Activated naive CD4-positive, alpha-beta T cell treated with anti-CD3 and anti-CD28 coated beads, Interleukin-2, amount 10 ng/mL, durations not matched to agents 7 days and 5 days (primary cell): ENCODE measurements around the gene RIMBP2.

Source experiments
- CTCF ChIA-PET: fragments of 350-600 bp; sonication (Branson Sonifier 250); formaldehyde crosslinking; loops from one replicate; lab custom pipeline; 2021; ENCODE audit warnings: antibody characterized with exemption; lab: Charles Lee
- DNase-seq: peaks from one replicate; pipeline ENCODE4 v3.0.0-alpha.2; 2020
- H3K27ac Mint-ChIP-seq: one replicate; pipeline ENCODE4 v1.8.0; 2021; ENCODE audit warnings: mild to moderate bottlenecking, moderate library complexity, mixed read lengths
- H3K27me3 Mint-ChIP-seq: one replicate; pipeline ENCODE4 v1.8.0; 2021; ENCODE audit warnings: mild to moderate bottlenecking, mixed read lengths
- H3K36me3 Mint-ChIP-seq: one replicate; pipeline ENCODE4 v1.8.0; 2021; ENCODE audit warnings: mixed read lengths
- H3K4me1 Mint-ChIP-seq: one replicate; pipeline ENCODE4 v1.8.0; 2021; ENCODE audit warnings: mixed read lengths
- H3K4me3 Mint-ChIP-seq: one replicate; pipeline ENCODE4 v1.8.0; 2021; ENCODE audit warnings: mild to moderate bottlenecking, moderate library complexity, mixed read lengths
- H3K9me3 Mint-ChIP-seq: one replicate; pipeline ENCODE4 v1.8.0; 2021; ENCODE audit warnings: mixed read lengths

RIMBP2 gene

GRCh38 chr12:130498589-130499385 lies 217.3 kb downstream of the RIMBP2 start:
- Mint-ChIP-seq H3K27me3 (no peaks in the 10 kb centered on the region), H3K27ac (no peak overlapping the region), H3K4me1 (no peaks in the 10 kb centered on the region), H3K9me3 (peaks cover 3% of the 10 kb centered on the region), H3K4me3 (no peak overlapping the region), H3K36me3 (no peaks in the 10 kb centered on the region)
- CTCF ChIA-PET, result no interaction called here
- DNase-seq, result no peak

GRCh38 chr12:130497991-130498390 lies 218.1 kb downstream of the RIMBP2 start:
- no peaks in the 10 kb centered on the region for H3K27me3 Mint-ChIP-seq

GRCh38 chr12:130497321-130497720 lies 218.8 kb downstream of the RIMBP2 start:
- Mint-ChIP-seq H3K36me3 (no peaks in the 10 kb centered on the region), H3K27me3 (no peaks in the 10 kb centered on the region), H3K4me1 (no peaks in the 10 kb centered on the region), H3K27ac (no peak overlapping the region), H3K4me3 (no peak overlapping the region), H3K9me3 (peaks cover 3% of the 10 kb centered on the region)
- CTCF ChIA-PET, result interaction anchor here (1.0 kb wide), 1 partner anchor 24 kb away, joined by 3 read pairs; no protein-coding TSS in a partner anchor
- no peak for DNase-seq

More at GRCh38 chr12:130497991-130498390, 218.1 kb downstream of the RIMBP2 start:
- CTCF ChIA-PET, result interaction anchor here (1.0 kb wide), 1 partner anchor 24 kb away, joined by 3 read pairs; no protein-coding TSS in a partner anchor
- no peak for DNase-seq
- no peak overlapping the region for H3K4me3 Mint-ChIP-seq
- H3K9me3 Mint-ChIP-seq, result peaks cover 3% of the 10 kb centered on the region
- no peaks in the 10 kb centered on the region for H3K36me3 Mint-ChIP-seq
- no peak overlapping the region for H3K27ac Mint-ChIP-seq
- H3K4me1 Mint-ChIP-seq, result no peaks in the 10 kb centered on the region

GRCh38 chr12:130496516-130497120 lies 219.5 kb downstream of the RIMBP2 start:
- Mint-ChIP-seq H3K4me3 (no peak overlapping the region), H3K27ac (no peak overlapping the region), H3K27me3 (no peaks in the 10 kb centered on the region), H3K9me3 (peaks cover 5% of the 10 kb centered on the region), H3K4me1 (no peaks in the 10 kb centered on the region), H3K36me3 (no peaks in the 10 kb centered on the region)
- CTCF ChIA-PET, result no interaction called here
- no peak for DNase-seq

- Mint-ChIP-seq H3K9me3 (peaks cover 5% of the 10 kb centered on the region), H3K27ac (no peak overlapping the region), H3K4me1 (no peaks in the 10 kb centered on the region), H3K27me3 (no peaks in the 10 kb centered on the region), H3K4me3 (no peak overlapping the region), H3K36me3 (no peaks in the 10 kb centered on the region)
- DNase-seq, result no peak
- CTCF ChIA-PET, result no interaction called here
Observed at GRCh38 chr12:130495156-130495555, 220.9 kb downstream of the RIMBP2 start.

GRCh38 chr12:130494736-130495135 lies 221.4 kb downstream of the RIMBP2 start:
- H3K36me3 Mint-ChIP-seq, result no peaks in the 10 kb centered on the region
- CTCF ChIA-PET, result no interaction called here
- DNase-seq, result no peak
- H3K27me3 Mint-ChIP-seq, result no peaks in the 10 kb centered on the region
- no peaks in the 10 kb centered on the region for H3K4me1 Mint-ChIP-seq
- H3K4me3 Mint-ChIP-seq, result no peak overlapping the region
- no peak overlapping the region for H3K27ac Mint-ChIP-seq
- H3K9me3 Mint-ChIP-seq, result peaks cover 5% of the 10 kb centered on the region

- H3K27ac Mint-ChIP-seq, result no peak overlapping the region
- no peaks in the 10 kb centered on the region for H3K36me3 Mint-ChIP-seq
- CTCF ChIA-PET, result interaction anchor here (0.7 kb wide), 1 partner anchor 18 kb away, joined by 3 read pairs; no protein-coding TSS in a partner anchor
- no peaks in the 10 kb centered on the region for H3K27me3 Mint-ChIP-seq
- DNase-seq, result no peak
- no peaks in the 10 kb centered on the region for H3K4me1 Mint-ChIP-seq
- H3K9me3 Mint-ChIP-seq, result peaks cover 3% of the 10 kb centered on the region
- no peak overlapping the region for H3K4me3 Mint-ChIP-seq
Observed at GRCh38 chr12:130493951-130494350, 222.1 kb downstream of the RIMBP2 start.

GRCh38 chr12:130491421-130492357 lies 224.4 kb downstream of the RIMBP2 start:
- H3K36me3 Mint-ChIP-seq, result no peaks in the 10 kb centered on the region
- no peaks in the 10 kb centered on the region for H3K4me1 Mint-ChIP-seq
- CTCF ChIA-PET, result no interaction called here

GRCh38 chr12:130490674-130491073 lies 225.4 kb downstream of the RIMBP2 start:
- Mint-ChIP-seq H3K27ac (no peak overlapping the region), H3K9me3 (peaks cover 7% of the 10 kb centered on the region), H3K4me3 (no peak overlapping the region), H3K36me3 (no peaks in the 10 kb centered on the region), H3K27me3 (no peaks in the 10 kb centered on the region), H3K4me1 (no peaks in the 10 kb centered on the region)
- DNase-seq, result no peak
- CTCF ChIA-PET, result no interaction called here

More at GRCh38 chr12:130491421-130492357, 224.4 kb downstream of the RIMBP2 start:
- Mint-ChIP-seq H3K9me3 (peaks cover 7% of the 10 kb centered on the region), H3K4me3 (no peak overlapping the region), H3K27ac (no peak overlapping the region), H3K27me3 (no peaks in the 10 kb centered on the region)
- no peak for DNase-seq

GRCh38 chr12:130489293-130489692 lies 226.8 kb downstream of the RIMBP2 start:
- no peak overlapping the region for H3K4me3 Mint-ChIP-seq
- no peak overlapping the region for H3K27ac Mint-ChIP-seq
- DNase-seq, result no peak
- no peaks in the 10 kb centered on the region for H3K36me3 Mint-ChIP-seq
- no peaks in the 10 kb centered on the region for H3K27me3 Mint-ChIP-seq
- H3K9me3 Mint-ChIP-seq, result peaks cover 7% of the 10 kb centered on the region
- H3K4me1 Mint-ChIP-seq, result no peaks in the 10 kb centered on the region
- CTCF ChIA-PET, result no interaction called here

- no peak for DNase-seq
- H3K9me3 Mint-ChIP-seq, result peaks cover 7% of the 10 kb centered on the region
- H3K27me3 Mint-ChIP-seq, result no peaks in the 10 kb centered on the region
- H3K4me1 Mint-ChIP-seq, result no peaks in the 10 kb centered on the region
- H3K27ac Mint-ChIP-seq, result no peak overlapping the region
- no peaks in the 10 kb centered on the region for H3K36me3 Mint-ChIP-seq
- CTCF ChIA-PET, result no interaction called here
- H3K4me3 Mint-ChIP-seq, result no peak overlapping the region
Observed at GRCh38 chr12:130488358-130488710, 227.8 kb downstream of the RIMBP2 start.

- CTCF ChIA-PET, result no interaction called here
- Mint-ChIP-seq H3K27me3 (no peaks in the 10 kb centered on the region), H3K27ac (no peak overlapping the region), H3K4me3 (no peak overlapping the region), H3K9me3 (peaks cover 7% of the 10 kb centered on the region), H3K36me3 (no peaks in the 10 kb centered on the region), H3K4me1 (no peaks in the 10 kb centered on the region)
- no peak for DNase-seq
Observed at GRCh38 chr12:130487636-130488357, 228.3 kb downstream of the RIMBP2 start.

- H3K27me3 Mint-ChIP-seq, result no peaks in the 10 kb centered on the region
- H3K4me1 Mint-ChIP-seq, result no peaks in the 10 kb centered on the region
- CTCF ChIA-PET, result no interaction called here
- H3K9me3 Mint-ChIP-seq, result peaks cover 7% of the 10 kb centered on the region
- H3K4me3 Mint-ChIP-seq, result no peak overlapping the region
- DNase-seq, result no peak
- H3K36me3 Mint-ChIP-seq, result no peaks in the 10 kb centered on the region
- no peak overlapping the region for H3K27ac Mint-ChIP-seq
Observed at GRCh38 chr12:130486891-130487416, 229.1 kb downstream of the RIMBP2 start.

- Mint-ChIP-seq H3K4me1 (no peaks in the 10 kb centered on the region), H3K9me3 (peaks cover 4% of the 10 kb centered on the region), H3K4me3 (no peak overlapping the region), H3K36me3 (no peaks in the 10 kb centered on the region), H3K27ac (no peak overlapping the region), H3K27me3 (no peaks in the 10 kb centered on the region)
- CTCF ChIA-PET, result no interaction called here
- DNase-seq, result no peak
Observed at GRCh38 chr12:130486146-130486435, 230.0 kb downstream of the RIMBP2 start.
